Uterus (tissue), 4 donors: ENCODE measurements around the gene USP15. TPM values are rescaled to one million over a fixed set of nuclear protein-coding genes. Genes with fewer than 3 reads are reported as not detected.

Experiments used
- DNase-seq, 2 donors: peaks; one replicate each; pipeline ENCODE4 v3.0.0-alpha.2; 2019 to 2020
- H3K27ac ChIP-seq, 2 donors: fragments of 200-600 bp; sonication (generic); 1 replicate in 1 of 2; 2 replicates in 1 of 2; pipeline ENCODE4 v1.5.1; 2016 to 2018
- H3K27me3 ChIP-seq, 2 donors: fragments of 200-600 bp; sonication (generic); one replicate each; pipeline ENCODE4 v1.5.1; 2018 to 2019; ENCODE audit warnings: control low read depth in 1 of 2
- H3K36me3 ChIP-seq, 2 donors: fragments of 200-600 bp; sonication (generic); one replicate each; pipeline ENCODE4 v1.5.1; 2019; ENCODE audit warnings: control low read depth in 1 of 2
- H3K4me1 ChIP-seq, 2 donors: fragments of 200-600 bp; sonication (generic); one replicate each; pipeline ENCODE4 v1.5.1; 2018 to 2019; ENCODE audit warnings: control low read depth in 1 of 2
- H3K4me3 ChIP-seq, 2 donors: fragments of 200-600 bp; sonication (generic); 1 replicate in 1 of 2; 2 replicates in 1 of 2; pipeline ENCODE4 v1.5.1; 2018 to 2019; ENCODE audit warnings: mild to moderate bottlenecking in 1 of 2
- H3K9me3 ChIP-seq, 2 donors: fragments of 200-600 bp; sonication (generic); one replicate each; pipeline ENCODE4 v1.5.1; 2019; ENCODE audit warnings: control low read depth in 1 of 2
- CTCF ChIP-seq, 4 experiments: fragments of 200-600 bp in 2 of 4; fragments of 450-650 bp in 2 of 4; sonication (generic) in 2 of 4; IDR thresholded peaks; one replicate each; pipeline ENCODE4 v1.5.1; 2016 to 2019; ENCODE audit warnings: antibody characterized with exemption in 4 of 4, mild to moderate bottlenecking in 2 of 4, moderate library complexity in 1 of 4
- POLR2A ChIP-seq, 2 donors: fragments of 450-650 bp; IDR thresholded peaks; one replicate each; pipeline ENCODE4 v1.6.1; 2016; ENCODE audit warnings: antibody characterized with exemption in 2 of 2, mild to moderate bottlenecking in 1 of 2, moderate library complexity in 1 of 2
- intact Hi-C: fragments of 100-400 bp; cut with DNase I; formaldehyde crosslinking; loops from one replicate; pipeline ENCODE4 v1.15.1; 2023; ENCODE audit warnings: low total_unique reads
- total RNA-seq, 4 donors: library from RNA; depleted of rRNA in 3 of 4; stranded (reverse); fragments of >200 nt in 3 of 4; gene quantifications; one replicate each; pipeline versions ENCODE4 v1.1.0 to v1.2.4, GENCODE V29; 2014 to 2023
- donor health status: DM: yes; HTN: yes; CAD: no.

The USP15 gene
- total RNA-seq, 4 donors from 2014 or later, result 44.8 to 98.9 (median 76.5) TPM

- Histone ChIP-seq H3K36me3 (no peaks in the 10 kb centered on the region), H3K4me3 (no peak overlapping the region), H3K27ac (no peak overlapping the region), H3K4me1 (no peaks in the 10 kb centered on the region), H3K27me3 (no peaks in the 10 kb centered on the region), H3K9me3 (no peaks in the 10 kb centered on the region)
- intact Hi-C loops, result no loop called here
- TF ChIP-seq POLR2A (IDR thresholded peaks at IDR 0.05) (no peak), CTCF (IDR thresholded peaks at IDR 0.05) (no peak)
- DNase-seq, result no peak
Observed at GRCh38 chr12:62317017-62317416, 56.8 kb downstream of the USP15 start.

GRCh38 chr12:62319058-62319457, 58.9 kb downstream of the USP15 start:
- intact Hi-C loops, result no loop called here
- DNase-seq, result no peak

GRCh38 chr12:62320054-62320453, 59.9 kb downstream of the USP15 start:
- H3K27me3 ChIP-seq, result no peaks in the 10 kb centered on the region

More at GRCh38 chr12:62319058-62319457, 58.9 kb downstream of the USP15 start:
- Histone ChIP-seq H3K36me3 (no peaks in the 10 kb centered on the region), H3K9me3 (no peaks in the 10 kb centered on the region), H3K4me3 (no peak overlapping the region), H3K27ac (no peak overlapping the region), H3K27me3 (no peaks in the 10 kb centered on the region), H3K4me1 (no peaks in the 10 kb centered on the region)
- no peak for TF ChIP-seq CTCF (IDR thresholded peaks at IDR 0.05)
- TF ChIP-seq POLR2A (IDR thresholded peaks at IDR 0.05), result no peak

GRCh38 chr12:62323386-62323785, 63.2 kb downstream of the USP15 start:
- no peak for DNase-seq
- intact Hi-C loops, result no loop called here
- TF ChIP-seq CTCF (IDR thresholded peaks at IDR 0.05), result no peak
- no peak for TF ChIP-seq POLR2A (IDR thresholded peaks at IDR 0.05)
- Histone ChIP-seq H3K4me1 (no peaks in the 10 kb centered on the region), H3K4me3 (no peak overlapping the region), H3K36me3 (no peaks in the 10 kb centered on the region), H3K27ac (no peak overlapping the region), H3K27me3 (no peaks in the 10 kb centered on the region), H3K9me3 (no peaks in the 10 kb centered on the region)

More at GRCh38 chr12:62320054-62320453, 59.9 kb downstream of the USP15 start:
- Histone ChIP-seq H3K9me3 (no peaks in the 10 kb centered on the region), H3K4me1 (no peaks in the 10 kb centered on the region), H3K4me3 (no peak overlapping the region), H3K27ac (no peak overlapping the region), H3K36me3 (no peaks in the 10 kb centered on the region)
- TF ChIP-seq CTCF (IDR thresholded peaks at IDR 0.05) (no peak), POLR2A (IDR thresholded peaks at IDR 0.05) (no peak)
- intact Hi-C loops, result no loop called here
- DNase-seq, result no peak

- DNase-seq, result no peak
- H3K36me3 ChIP-seq, result no peaks in the 10 kb centered on the region
- intact Hi-C loops, result no loop called here
- no peaks in the 10 kb centered on the region for H3K9me3 ChIP-seq
- no peak overlapping the region for H3K27ac ChIP-seq
- TF ChIP-seq POLR2A (IDR thresholded peaks at IDR 0.05), result no peak
- no peak for TF ChIP-seq CTCF (IDR thresholded peaks at IDR 0.05)
- no peaks in the 10 kb centered on the region for H3K4me1 ChIP-seq
- no peaks in the 10 kb centered on the region for H3K27me3 ChIP-seq
- H3K4me3 ChIP-seq, result no peak overlapping the region
Observed at GRCh38 chr12:62328296-62328921, 68.2 kb downstream of the USP15 start.
